ENCODE data around the gene CCDC91.

The CCDC91 gene

DNA sequence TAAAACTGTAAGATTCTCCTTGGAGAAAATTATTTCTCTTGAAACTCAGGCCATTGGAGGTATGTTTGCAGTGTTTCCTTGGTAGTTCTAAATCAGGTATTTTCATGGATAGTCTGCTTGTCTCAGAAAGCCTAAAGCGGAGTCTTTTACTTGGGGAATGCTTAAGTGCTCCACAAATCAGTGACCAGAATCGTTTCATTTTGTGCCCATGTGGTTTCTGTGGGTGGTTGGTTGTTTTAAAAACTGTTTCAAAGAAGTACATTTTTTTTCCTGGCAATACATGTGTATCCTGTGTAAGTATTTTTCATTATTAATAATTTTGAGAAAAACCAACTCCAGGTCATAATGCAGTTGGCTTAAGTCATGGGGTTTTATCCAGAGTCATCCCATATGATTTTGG, 33.6 kb downstream of the CCDC91 start:
- TF ChIP-seq CTCF (IDR thresholded peaks at IDR 0.05) = no peak

- TF ChIP-seq CTCF (IDR thresholded peaks at IDR 0.05) = no peak
Observed at GRCh38 chr12:28226705-28227104, 36.4 kb downstream of the CCDC91 start.

GRCh38 chr12:28227251-28227650, 37.0 kb downstream of the CCDC91 start:
- TF ChIP-seq CTCF (IDR thresholded peaks at IDR 0.05) = no peak

GRCh38 chr12:28231248-28231647, 41.0 kb downstream of the CCDC91 start:
- TF ChIP-seq CTCF (IDR thresholded peaks at IDR 0.05) = no peak

- no peak for TF ChIP-seq CTCF (IDR thresholded peaks at IDR 0.05)
Observed at GRCh38 chr12:28232211-28232928, 42.1 kb downstream of the CCDC91 start.

- no peak for TF ChIP-seq CTCF (IDR thresholded peaks at IDR 0.05)
Observed at GRCh38 chr12:28234444-28234843, 44.2 kb downstream of the CCDC91 start.

DNA sequence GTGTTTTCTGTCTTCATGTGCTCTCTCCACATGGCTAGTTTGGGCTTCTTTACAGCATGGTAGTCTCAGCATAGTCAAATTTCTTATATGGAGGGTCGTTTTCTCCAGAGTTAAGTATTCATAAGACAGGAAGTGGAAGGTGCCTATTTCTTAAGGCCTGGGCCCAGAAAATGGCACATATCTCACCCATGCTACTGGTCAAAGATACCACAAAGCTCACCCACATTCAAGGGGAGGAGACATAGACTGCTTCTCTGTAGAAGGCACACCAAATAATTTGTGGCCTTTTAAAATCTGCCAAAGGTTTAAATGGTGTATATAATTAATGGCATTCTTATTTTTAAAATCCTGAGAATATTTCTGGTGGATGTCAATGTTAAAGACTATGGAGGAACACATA, 44.8 kb downstream of the CCDC91 start:
- no peak for TF ChIP-seq CTCF (IDR thresholded peaks at IDR 0.05)

DNA sequence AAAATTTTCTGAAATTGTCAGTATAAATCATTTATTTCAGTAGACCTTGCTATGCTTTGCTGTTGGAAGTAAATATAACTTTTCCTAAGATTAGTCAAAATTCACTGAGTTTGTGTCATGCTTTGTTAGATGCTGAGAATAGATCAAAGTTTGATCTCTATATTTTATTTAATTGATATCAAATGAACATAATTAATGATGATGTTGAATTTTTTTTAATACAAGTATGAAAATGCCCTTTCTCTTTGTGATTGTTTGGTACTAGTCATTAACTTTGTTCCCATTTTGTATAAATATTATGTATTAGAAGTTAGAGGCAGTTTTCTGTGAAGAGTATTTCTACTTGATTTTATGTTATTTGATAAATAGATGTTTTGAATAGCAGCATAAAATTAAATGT, 45.7 kb downstream of the CCDC91 start:
- TF ChIP-seq CTCF (IDR thresholded peaks at IDR 0.05) = no peak
